ENCODE data around the gene MMEL1.
"Not testable (repeated sequence)": the region's sequence is repeated elsewhere in the genome, so short reads cannot be mapped to it uniquely, and the experiment has no call there.

GRCh38 chr1:2652926-2653571 is 20.2 kb upstream of the MMEL1 start:
- TF ChIP-seq POLR2A, CTCF, POLR2AphosphoS5 (IDR thresholded peaks at IDR 0.05): not testable (repeated sequence)
